ENCODE measurements around the gene PPP1R13B.

The PPP1R13B gene

GRCh38 chr14:103743691-103744090 lies 103.7 kb downstream of the PPP1R13B start:
- H3K4me3 ChIP-seq, result no peak overlapping the region
- TF ChIP-seq EZH2 (IDR thresholded peaks at IDR 0.05), result no peak
- no peak for TF ChIP-seq POLR2AphosphoS5 (IDR thresholded peaks at IDR 0.05; ENCODE audit: borderline replicate concordance, low read depth, low read length)
- no peak for TF ChIP-seq FOXP2 (optimal IDR thresholded peaks at IDR 0.05; ENCODE audit: control extremely low read depth, extremely low read length, insufficient read depth)
- no peak overlapping the region for H3K9ac ChIP-seq (ENCODE audit: insufficient read length)
- DNase-seq (ENCODE audit: low read depth, low spot score), result no peak
- H3K36me3 ChIP-seq (ENCODE audit: insufficient read depth, low read length), result peaks cover 4% of the 10 kb centered on the region; the same call in 1 of the 2 replicates
- H3K27ac ChIP-seq, result no peak overlapping the region
- H3K9me3 ChIP-seq (ENCODE audit: low read depth, low read length), result no peaks in the 10 kb centered on the region

DNA sequence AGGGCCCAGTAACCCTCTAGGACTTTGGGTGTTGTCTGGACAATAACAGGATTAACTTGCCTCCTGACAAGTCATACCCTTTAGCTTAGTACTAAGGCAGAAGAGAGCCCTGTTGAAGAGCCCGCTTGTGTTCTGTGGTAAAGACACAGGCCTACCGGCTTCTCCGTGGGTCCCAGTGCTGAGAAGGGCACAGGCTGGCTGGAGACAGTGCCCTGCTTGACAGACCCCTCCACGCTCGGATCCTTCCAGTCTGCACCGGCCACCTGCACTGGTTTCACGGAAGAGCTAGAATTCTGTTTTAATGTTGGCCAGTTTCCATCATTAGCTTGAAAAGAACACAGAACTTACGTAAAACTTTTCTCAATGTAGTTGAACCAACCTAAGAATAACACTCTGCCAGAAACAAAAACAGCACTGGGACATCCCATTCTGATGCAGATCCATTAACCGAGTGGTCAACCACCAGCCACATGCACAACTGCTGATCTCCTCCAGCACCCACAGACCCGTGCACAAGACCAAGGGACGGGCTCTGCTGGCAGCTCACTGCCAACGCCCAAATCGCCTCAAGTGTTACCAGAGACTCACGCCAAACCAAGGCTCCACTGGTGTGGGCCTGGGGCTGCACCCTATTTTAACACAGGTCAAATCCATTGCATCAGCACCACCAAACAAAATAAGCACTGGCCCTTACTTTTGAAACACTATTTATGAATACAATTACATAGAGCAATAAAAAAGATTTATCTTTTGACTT lies 104.7 kb downstream of the PPP1R13B start:
- Histone ChIP-seq H3K27ac (no peak overlapping the region), H3K4me3 (no peak overlapping the region), H3K9ac (ENCODE audit: insufficient read length) (no peak overlapping the region), H3K36me3 (ENCODE audit: insufficient read depth, low read length) (peaks cover 4% of the 10 kb centered on the region; the same call in 1 of the 2 replicates), H3K9me3 (ENCODE audit: low read depth, low read length) (no peaks in the 10 kb centered on the region)
- no peak for TF ChIP-seq FOXP2 (optimal IDR thresholded peaks at IDR 0.05; ENCODE audit: control extremely low read depth, extremely low read length, insufficient read depth)
- TF ChIP-seq POLR2AphosphoS5 (IDR thresholded peaks at IDR 0.05; ENCODE audit: borderline replicate concordance, low read depth, low read length), result no peak
- TF ChIP-seq EZH2 (IDR thresholded peaks at IDR 0.05), result no peak
- no peak for DNase-seq (ENCODE audit: low read depth, low spot score)

DNA sequence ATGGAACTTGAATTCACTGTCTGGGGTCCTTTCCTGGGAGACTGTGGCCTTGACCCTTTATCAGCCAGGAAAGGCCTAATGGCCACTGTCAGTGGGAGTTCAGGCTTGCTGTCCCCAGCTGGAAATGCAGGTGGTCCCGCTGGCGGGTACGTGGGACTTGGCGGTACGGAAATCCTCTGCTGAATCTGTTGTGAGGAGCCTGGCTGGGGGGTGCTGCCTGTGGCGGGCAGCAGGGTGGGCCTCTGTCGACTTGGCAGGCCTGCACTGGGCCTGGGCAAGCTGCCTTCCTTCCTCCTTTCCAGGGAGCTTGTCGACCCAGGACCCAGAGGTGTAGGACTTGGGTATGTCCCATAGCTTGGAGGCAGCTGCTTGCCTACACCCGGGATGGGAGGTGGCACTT lies 105.5 kb downstream of the PPP1R13B start:
- H3K36me3 ChIP-seq (ENCODE audit: insufficient read depth, low read length), result peaks cover 4% of the 10 kb centered on the region; the same call in 1 of the 2 replicates
- no peak for TF ChIP-seq POLR2AphosphoS5 (IDR thresholded peaks at IDR 0.05; ENCODE audit: borderline replicate concordance, low read depth, low read length)
- TF ChIP-seq EZH2 (IDR thresholded peaks at IDR 0.05), result no peak
- TF ChIP-seq FOXP2 (optimal IDR thresholded peaks at IDR 0.05; ENCODE audit: control extremely low read depth, extremely low read length, insufficient read depth), result no peak
- H3K27ac ChIP-seq, result no peak overlapping the region
- DNase-seq (ENCODE audit: low read depth, low spot score), result no peak
- no peaks in the 10 kb centered on the region for H3K9me3 ChIP-seq (ENCODE audit: low read depth, low read length)
- H3K4me3 ChIP-seq, result no peak overlapping the region
- no peak overlapping the region for H3K9ac ChIP-seq (ENCODE audit: insufficient read length)

- no peak overlapping the region for H3K27ac ChIP-seq
- H3K36me3 ChIP-seq (ENCODE audit: insufficient read depth, low read length), result peaks cover 4% of the 10 kb centered on the region; the same call in 1 of the 2 replicates
- TF ChIP-seq EZH2 (IDR thresholded peaks at IDR 0.05) (no peak), FOXP2 (optimal IDR thresholded peaks at IDR 0.05; ENCODE audit: control extremely low read depth, extremely low read length, insufficient read depth) (no peak), POLR2AphosphoS5 (IDR thresholded peaks at IDR 0.05; ENCODE audit: borderline replicate concordance, low read depth, low read length) (no peak)
- H3K4me3 ChIP-seq, result no peak overlapping the region
- no peaks in the 10 kb centered on the region for H3K9me3 ChIP-seq (ENCODE audit: low read depth, low read length)
- DNase-seq (ENCODE audit: low read depth, low spot score), result no peak
- H3K9ac ChIP-seq (ENCODE audit: insufficient read length), result no peak overlapping the region
These were observed 106.2 kb downstream of the PPP1R13B start for GRCh38 chr14:103740991-103741689.

DNA sequence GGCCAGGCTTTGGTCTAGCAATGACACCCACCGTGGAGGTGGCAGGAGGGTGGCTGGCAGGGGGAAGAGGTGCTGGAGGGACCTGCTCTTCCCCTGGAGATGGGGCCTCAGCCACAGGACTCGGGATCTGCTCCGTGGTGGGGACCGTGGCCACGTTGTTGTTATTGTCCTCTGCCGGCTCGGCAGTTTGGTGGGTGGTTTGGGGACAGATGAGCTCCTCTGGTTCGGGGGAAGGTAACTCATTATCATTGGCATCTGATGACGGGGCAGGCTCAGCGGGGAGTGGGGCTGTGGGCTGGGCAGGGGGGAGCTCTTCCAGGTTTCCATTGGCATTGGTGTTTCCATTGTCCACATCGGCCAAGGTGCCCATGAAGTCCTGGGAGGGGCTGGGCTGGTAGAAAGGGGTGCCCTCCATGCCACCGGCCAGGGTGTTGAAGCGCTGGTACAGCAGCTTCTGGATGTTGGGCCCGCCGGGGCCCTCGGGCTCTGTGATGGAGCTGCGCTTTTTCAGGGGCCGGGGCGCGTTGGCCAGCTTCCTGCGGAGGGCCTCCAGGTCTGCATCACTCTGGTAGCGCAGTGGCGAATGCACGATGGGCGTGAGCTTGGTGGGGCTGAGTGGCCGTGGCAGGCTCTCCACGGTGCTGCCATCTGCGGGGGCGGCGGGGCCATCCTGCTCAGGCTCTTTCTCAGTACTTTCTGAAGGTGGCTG lies 107.4 kb downstream of the PPP1R13B start:
- DNase-seq (ENCODE audit: low read depth, low spot score), result no peak
- H3K27ac ChIP-seq, result no peak overlapping the region
- H3K9ac ChIP-seq (ENCODE audit: insufficient read length), result no peak overlapping the region
- H3K9me3 ChIP-seq (ENCODE audit: low read depth, low read length), result no peaks in the 10 kb centered on the region
- TF ChIP-seq POLR2AphosphoS5 (IDR thresholded peaks at IDR 0.05; ENCODE audit: borderline replicate concordance, low read depth, low read length), result no peak
- no peak for TF ChIP-seq EZH2 (IDR thresholded peaks at IDR 0.05)
- no peak for TF ChIP-seq FOXP2 (optimal IDR thresholded peaks at IDR 0.05; ENCODE audit: control extremely low read depth, extremely low read length, insufficient read depth)
- H3K4me3 ChIP-seq, result no peak overlapping the region
- peaks cover 7% of the 10 kb centered on the region; the same call in 1 of the 2 replicates for H3K36me3 ChIP-seq (ENCODE audit: insufficient read depth, low read length)

DNA sequence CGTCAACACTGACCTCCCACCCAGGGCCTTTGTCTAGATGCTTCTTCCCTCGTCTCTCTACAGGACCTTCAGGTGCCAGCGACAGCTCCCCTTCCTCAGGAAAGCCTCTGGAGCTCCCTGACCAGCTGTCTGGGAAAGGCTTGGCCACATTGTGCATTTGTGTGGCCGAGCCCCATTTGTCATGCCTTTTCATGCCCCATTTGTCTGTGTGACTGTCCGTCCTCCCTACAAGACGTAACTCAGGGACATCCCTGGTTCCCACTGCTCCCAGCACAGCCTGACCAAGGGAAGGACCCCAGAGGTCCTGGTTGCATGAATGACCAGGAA lies 107.9 kb downstream of the PPP1R13B start:
- Histone ChIP-seq H3K4me3 (no peak overlapping the region), H3K27ac (no peak overlapping the region), H3K9ac (ENCODE audit: insufficient read length) (no peak overlapping the region), H3K36me3 (ENCODE audit: insufficient read depth, low read length) (peaks cover 10% of the 10 kb centered on the region; the same call in 1 of the 2 replicates), H3K9me3 (ENCODE audit: low read depth, low read length) (no peaks in the 10 kb centered on the region)
- no peak for DNase-seq (ENCODE audit: low read depth, low spot score)
- TF ChIP-seq FOXP2 (optimal IDR thresholded peaks at IDR 0.05; ENCODE audit: control extremely low read depth, extremely low read length, insufficient read depth) (no peak), EZH2 (IDR thresholded peaks at IDR 0.05) (no peak), POLR2AphosphoS5 (IDR thresholded peaks at IDR 0.05; ENCODE audit: borderline replicate concordance, low read depth, low read length) (no peak)

DNA sequence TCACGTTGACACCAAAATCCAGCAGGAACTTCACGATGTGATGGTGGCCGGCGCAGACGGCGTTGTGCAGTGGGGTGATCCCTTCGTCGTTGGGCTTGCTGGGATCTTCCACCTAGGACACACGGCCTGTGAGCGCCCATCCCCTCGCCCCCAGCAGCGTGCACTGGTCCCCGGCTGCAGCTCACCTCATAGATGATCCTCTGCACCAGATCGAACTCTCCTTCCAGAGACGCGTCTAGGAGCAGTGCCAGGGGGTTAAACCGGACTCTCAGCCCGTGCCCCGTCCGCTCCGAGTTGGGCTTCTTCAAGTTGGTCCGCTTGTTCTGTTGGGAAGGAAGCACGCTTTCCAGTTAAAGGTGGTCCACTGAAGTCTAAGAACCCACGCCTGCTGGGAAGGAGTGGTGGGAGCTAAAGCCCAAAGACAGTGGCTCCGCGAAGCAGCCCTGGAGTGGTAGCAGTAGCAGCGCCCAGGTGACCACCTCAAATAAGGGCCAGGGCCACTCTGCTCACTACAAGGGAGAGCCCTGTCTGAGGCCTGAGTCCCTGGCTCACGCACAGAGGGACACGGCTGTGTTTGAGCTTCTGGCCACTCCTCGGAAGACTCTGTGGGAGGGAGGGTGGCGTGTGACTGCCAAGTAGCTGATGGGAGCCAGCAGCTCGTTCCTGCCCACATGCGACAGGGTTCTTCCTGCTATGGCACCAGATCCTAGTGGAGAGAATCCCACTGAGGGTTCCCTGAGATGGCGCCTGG lies 108.5 kb downstream of the PPP1R13B start:
- H3K4me3 ChIP-seq, result no peak overlapping the region
- TF ChIP-seq FOXP2 (optimal IDR thresholded peaks at IDR 0.05; ENCODE audit: control extremely low read depth, extremely low read length, insufficient read depth) (no peak), POLR2AphosphoS5 (IDR thresholded peaks at IDR 0.05; ENCODE audit: borderline replicate concordance, low read depth, low read length) (no peak), EZH2 (IDR thresholded peaks at IDR 0.05) (no peak)
- no peaks in the 10 kb centered on the region for H3K9me3 ChIP-seq (ENCODE audit: low read depth, low read length)
- DNase-seq (ENCODE audit: low read depth, low spot score), result no peak
- no peak overlapping the region for H3K9ac ChIP-seq (ENCODE audit: insufficient read length)
- H3K36me3 ChIP-seq (ENCODE audit: insufficient read depth, low read length), result peaks cover 13% of the 10 kb centered on the region; the same call in 1 of the 2 replicates
- H3K27ac ChIP-seq, result no peak overlapping the region

Measured in SK-N-MC (cell line).